LNCAP (cell line): Measurements from ENCODE around the gene PRKCZ.

Experiments
- CTCF ChIP-seq: fragments of 450-650 bp; IDR thresholded peaks from 2 replicates; pipeline ENCODE4 v1.5.1; 2017; ENCODE audit warnings: mild to moderate bottlenecking

Gene PRKCZ

GRCh38 chr1:2134621-2135307, 84.6 kb downstream of the PRKCZ start:
- no peak for TF ChIP-seq CTCF

- TF ChIP-seq CTCF, result no peak
Observed at GRCh38 chr1:2135441-2135841, 85.2 kb downstream of the PRKCZ start.

GRCh38 chr1:2135941-2136340, 85.7 kb downstream of the PRKCZ start:
- TF ChIP-seq CTCF, result no peak

- TF ChIP-seq CTCF, result no peak
Observed at GRCh38 chr1:2136386-2137235, 86.4 kb downstream of the PRKCZ start.

GRCh38 chr1:2137257-2138121, 87.3 kb downstream of the PRKCZ start:
- no peak for TF ChIP-seq CTCF

- TF ChIP-seq CTCF, result no peak
Observed at GRCh38 chr1:2141025-2141424, 90.8 kb downstream of the PRKCZ start.

- no peak for TF ChIP-seq CTCF
Observed at GRCh38 chr1:2143814-2144500, 93.7 kb downstream of the PRKCZ start.
